ENCODE results near the gene ATP6AP2.
A peak's percentile ranks its signal among the peaks of the same experiment; 100 is the strongest.

ATP6AP2 gene

GRCh38 chrX:40644176-40644575, 63.4 kb downstream of the ATP6AP2 start:
- no peak for DNase-seq (ENCODE audit: low read depth in 3 of 3)

GRCh38 chrX:40644821-40645358, 64.1 kb downstream of the ATP6AP2 start:
- no peak for DNase-seq (ENCODE audit: low read depth in 3 of 3)

- DNase-seq (ENCODE audit: low read depth in 3 of 3) = no peak
These were observed 65.9 kb downstream of the ATP6AP2 start for GRCh38 chrX:40646489-40647306.

- DNase-seq (ENCODE audit: low read depth in 3 of 3) = peak; percentile 74 to 84 (median 83)
These were observed 66.8 kb downstream of the ATP6AP2 start, which contains the start of gene CXorf38 for GRCh38 chrX:40647307-40648197. Gene CXorf38 (minus strand): TSS chrX:40647561. CDS start chrX:40647520, 41 bp downstream.

GRCh38 chrX:40651620-40652223, 71.0 kb downstream of the ATP6AP2 start:
- peak in 2 of 3 experiments; percentile 33 to 51 for DNase-seq (ENCODE audit: low read depth in 3 of 3)

GRCh38 chrX:40652664-40653063, 71.9 kb downstream of the ATP6AP2 start:
- no peak for DNase-seq (ENCODE audit: low read depth in 3 of 3)

GRCh38 chrX:40653535-40653934, 72.8 kb downstream of the ATP6AP2 start:
- no peak for DNase-seq (ENCODE audit: low read depth in 3 of 3)

All from stimulated activated CD4-positive, alpha-beta T cell treated with anti-CD3 and anti-CD28 coated beads, TNF-alpha, amount 100 ng/mL, for 4 hours (primary cell).